SK-N-SH (cell line): ENCODE results near the gene RBMS1. TPM values are rescaled to one million over a fixed set of nuclear protein-coding genes. Genes with fewer than 3 reads are reported as not detected.

ENCODE experiments used
- CTCF ChIA-PET: fragments of 300-600, 350-600 bp; formaldehyde crosslinking; extraction: SDS; loops from one replicate; lab custom pipeline; 2021; lab: Yijun Ruan, JAX
- POLR2A ChIA-PET: fragments of 350-600 bp; sonication (Branson Sonifier 250); formaldehyde crosslinking; extraction: SDS; loops from one replicate; lab custom pipeline; 2020; ENCODE audit warnings: antibody characterized with exemption, inconsistent platforms; lab: Yijun Ruan, JAX
- DNase-seq: peaks from one replicate; pipeline ENCODE4 v3.0.0; 2012
- H2AFZ ChIP-seq: fragments of 200-600 bp; sonication (generic); 2 replicates; pipeline ENCODE4 v1.8.1; 2016; ENCODE audit warnings: antibody characterized with exemption, mild to moderate bottlenecking, low read depth
- H3F3A ChIP-seq: fragments of 200-600 bp; sonication (generic); replicated peaks from 2 replicates; pipeline ENCODE3; 2016; ENCODE audit warnings: antibody characterized with exemption, mild to moderate bottlenecking; ENCODE audit not compliant: insufficient read depth
- H3K27ac ChIP-seq, 2 experiments: fragments of 200-500 bp in 1 of 2; fragments of 200-600 bp in 1 of 2; sonication (Bioruptor generic) in 1 of 2; sonication (generic), shearing (Covaris generic) in 1 of 2; 2 replicates each; pipeline versions ENCODE4 v1.5.1 to v1.6.1; 2014 to 2016; ENCODE audit warnings: low read depth in 2 of 2, inconsistent platforms in 1 of 2, low read length in 1 of 2, mild to moderate bottlenecking in 1 of 2, mixed read lengths in 1 of 2
- H3K27me3 ChIP-seq: fragments of 200-600 bp; sonication (generic), shearing (Covaris generic); 2 replicates; pipeline ENCODE4 v1.6.1; 2016; ENCODE audit warnings: mixed run types; ENCODE audit not compliant: insufficient read depth
- H3K36me3 ChIP-seq, 2 experiments: fragments of 200-500 bp in 1 of 2; fragments of 200-600 bp in 1 of 2; sonication (Bioruptor generic) in 1 of 2; sonication (generic) in 1 of 2; replicated peaks in 1 of 2; 2 replicates each; pipeline versions ENCODE3 to v1.5.1; 2014 to 2016; ENCODE audit warnings: low read length in 1 of 2, mild to moderate bottlenecking in 1 of 2; ENCODE audit not compliant: insufficient read depth in 2 of 2, control insufficient read depth in 1 of 2
- H3K4me1 ChIP-seq, 2 experiments: fragments of 200-500 bp in 1 of 2; fragments of 200-600 bp in 1 of 2; sonication (Bioruptor generic) in 1 of 2; sonication (generic), shearing (Covaris generic) in 1 of 2; 2 replicates each; pipeline versions ENCODE4 v1.5.1 to v1.6.1; 2014 to 2016; ENCODE audit warnings: low read depth in 1 of 2, low read length in 1 of 2, mixed run types in 1 of 2; ENCODE audit not compliant: insufficient read depth in 2 of 2, control insufficient read depth in 1 of 2
- H3K4me2 ChIP-seq: fragments of 200-600 bp; sonication (generic), shearing (Covaris generic); 2 replicates; pipeline ENCODE4 v1.6.1; 2017; ENCODE audit warnings: mixed run types
- H3K4me3 ChIP-seq, 2 experiments: fragments of 200-500 bp in 1 of 2; fragments of 200-600 bp in 1 of 2; sonication (Bioruptor generic) in 1 of 2; sonication (generic), shearing (Covaris generic) in 1 of 2; 2 replicates each; pipeline versions ENCODE4 v1.5.1 to v1.8.1; 2014 to 2016; ENCODE audit warnings: low read depth in 2 of 2, inconsistent platforms in 1 of 2, low read length in 1 of 2, mild to moderate bottlenecking in 1 of 2, mixed read lengths in 1 of 2, moderate library complexity in 1 of 2
- H3K79me2 ChIP-seq: fragments of 200-600 bp; sonication (generic); 2 replicates; pipeline ENCODE4 v1.8.1; 2017; ENCODE audit warnings: mild to moderate bottlenecking; ENCODE audit not compliant: insufficient read depth
- H3K9ac ChIP-seq: fragments of 200-600 bp; sonication (generic); 2 replicates; pipeline ENCODE4 v1.6.1; 2017; ENCODE audit warnings: mixed run types
- H3K9me2 ChIP-seq: fragments of 200-600 bp; sonication (generic); 2 replicates; pipeline ENCODE4 v1.6.1; 2017; ENCODE audit warnings: mixed run types
- H3K9me3 ChIP-seq: fragments of 200-600 bp; sonication (generic); 2 replicates; pipeline ENCODE4 v1.6.1; 2017; ENCODE audit warnings: mixed run types, mild to moderate bottlenecking, moderate library complexity
- H4K20me1 ChIP-seq: fragments of 200-600 bp; sonication (generic); 2 replicates; pipeline ENCODE4 v1.6.1; 2017; ENCODE audit warnings: mild to moderate bottlenecking, mixed run types; ENCODE audit not compliant: insufficient read depth
- CHD2 ChIP-seq: fragments of 150-350 bp; IDR thresholded peaks from 2 replicates; pipeline ENCODE4 v1.6.1; 2018; ENCODE audit warnings: low read length; ENCODE audit not compliant: partially characterized antibody
- CTCF ChIP-seq: fragments of 200-600 bp; sonication (generic); IDR thresholded peaks from 2 replicates; pipeline ENCODE4 v1.6.1; 2017; ENCODE audit warnings: antibody characterized with exemption, mild to moderate bottlenecking, moderate library complexity
- EZH2phosphoT487 ChIP-seq: fragments of 200-600 bp; sonication (generic); IDR thresholded peaks from 2 replicates; pipeline ENCODE4 v1.6.1; 2017; ENCODE audit warnings: low read depth, mixed run types, mild to moderate bottlenecking, antibody characterized with exemption, moderate library complexity, borderline replicate concordance
- FOSL2 ChIP-seq: IDR thresholded peaks from 2 replicates; pipeline ENCODE4 v1.4.0; 2012; ENCODE audit warnings: low read depth, mild to moderate bottlenecking, moderate library complexity, borderline replicate concordance
- GATA2 ChIP-seq: sonication (generic); formaldehyde crosslinking; IDR thresholded peaks from 2 replicates; pipeline ENCODE4 v1.5.0; 2020; ENCODE audit warnings: mild to moderate bottlenecking, missing genetic modification reagents
- IRF3 ChIP-seq: fragments of 150-350 bp; IDR thresholded peaks from 2 replicates; pipeline ENCODE4 v1.6.1; 2016; ENCODE audit warnings: mild to moderate bottlenecking, low read depth, low read length
- MEF2A ChIP-seq: IDR thresholded peaks from 2 replicates; pipeline ENCODE4 v1.4.0; 2012; ENCODE audit warnings: low read depth, borderline replicate concordance
- NRF1 ChIP-seq: IDR thresholded peaks from 2 replicates; pipeline ENCODE4 v1.6.1; 2012; ENCODE audit warnings: low read depth, mild to moderate bottlenecking, low read length
- PBX3 ChIP-seq: IDR thresholded peaks from 2 replicates; pipeline ENCODE4; 2012
- POLR2AphosphoS5 ChIP-seq: IDR thresholded peaks from 2 replicates; pipeline ENCODE4 v1.6.1; 2012; ENCODE audit warnings: low read depth, low read length
- RAD21 ChIP-seq: IDR thresholded peaks from 2 replicates; pipeline ENCODE4 v1.6.1; 2012; ENCODE audit warnings: mild to moderate bottlenecking, low read length
- REST ChIP-seq: IDR thresholded peaks from 2 replicates; pipeline ENCODE4 v1.6.1; 2012; ENCODE audit warnings: mild to moderate bottlenecking, low read depth, low read length, moderate library complexity
- RXRA ChIP-seq: IDR thresholded peaks from 2 replicates; pipeline ENCODE4 v1.4.0; 2012; ENCODE audit warnings: low read depth, mild to moderate bottlenecking, borderline replicate concordance
- SIN3A ChIP-seq: IDR thresholded peaks from 2 replicates; pipeline ENCODE4 v1.6.1; 2012; ENCODE audit warnings: low read depth, mild to moderate bottlenecking, low read length, moderate library complexity, borderline replicate concordance
- TCF12 ChIP-seq: IDR thresholded peaks from 2 replicates; pipeline ENCODE4 v1.4.0; 2012
- USF1 ChIP-seq: IDR thresholded peaks from 2 replicates; pipeline ENCODE4 v1.4.0; 2012; ENCODE audit warnings: low read depth, borderline replicate concordance
- YY1 ChIP-seq: IDR thresholded peaks from 2 replicates; pipeline ENCODE4 v1.4.0; 2012; ENCODE audit warnings: low read depth, mild to moderate bottlenecking
- ZBTB33 ChIP-seq: IDR thresholded peaks from 2 replicates; pipeline ENCODE4 v1.4.0; 2012; ENCODE audit warnings: low read depth, borderline replicate concordance
- WGBS: methylation state at CpG from one replicate; pipeline ENCODE4 v1.1.6; 2017; ENCODE audit warnings: low lambda C conversion rate; 5-methylcytosine and 5-hydroxymethylcytosine counted together
- polyA plus RNA-seq, 3 experiments: library from polyadenylated mRNA; depleted of rRNA; stranded (reverse); fragments of >200 nt; gene quantifications; 2 replicates each; pipeline ENCODE4 v1.2.3, GENCODE V29; 2012

The RBMS1 gene
- polyA plus RNA-seq, 1 of the 3 experiments (the other 2 are of a cell fraction): 56.5 TPM

- H2AFZ ChIP-seq: no peak overlapping the region
- H3K9me2 ChIP-seq: no peaks in the 10 kb centered on the region
- peak overlapping the region in 1 of 2 experiments; percentile 61; a peak in 2 of 4 replicates for H3K27ac ChIP-seq
- POLR2A ChIA-PET: no interaction called here
- TF ChIP-seq RAD21: no peak
- TF ChIP-seq CHD2: no peak
- TF ChIP-seq USF1: no peak
- no peak for TF ChIP-seq CTCF
- no peak for TF ChIP-seq SIN3A
- TF ChIP-seq NRF1: no peak
- TF ChIP-seq ZBTB33: no peak
- TF ChIP-seq RXRA: no peak
- TF ChIP-seq TCF12: no peak
- TF ChIP-seq PBX3: no peak
- no peak for TF ChIP-seq FOSL2
- TF ChIP-seq EZH2phosphoT487: no peak
- no peak for TF ChIP-seq MEF2A
- TF ChIP-seq IRF3: no peak
- no peak for TF ChIP-seq GATA2 (CRISPR knock-in tag)
- no peak for TF ChIP-seq REST
- TF ChIP-seq YY1: no peak
- TF ChIP-seq POLR2AphosphoS5: no peak
- peaks cover 37% of the 10 kb centered on the region for H3F3A ChIP-seq
- peaks cover 58% of the 10 kb centered on the region; the same call in 1 of the 2 replicates for H3K79me2 ChIP-seq
- no peaks in the 10 kb centered on the region for H3K9me3 ChIP-seq
- CTCF ChIA-PET: interaction anchor here (1.2 kb wide), 1 partner anchor 8 kb away, joined by 6 read pairs; no protein-coding TSS in a partner anchor
- H3K4me3 ChIP-seq: no peak overlapping the region
- peaks cover 19% of the 10 kb centered on the region for H4K20me1 ChIP-seq
- WGBS: 85% methylated on average over 4 of the region's 4 CpGs
- H3K9ac ChIP-seq: no peak overlapping the region
- no peak overlapping the region; the same call in 1 of the 2 replicates for H3K4me2 ChIP-seq
- H3K27me3 ChIP-seq: no peaks in the 10 kb centered on the region
- no peak for DNase-seq
- H3K4me1 ChIP-seq: peaks cover 6 to 48% of the 10 kb centered on the region in 2 experiments
- H3K36me3 ChIP-seq: peaks cover 0 to 4% of the 10 kb centered on the region in 2 experiments
Observed at GRCh38 chr2:160420711-160421110, 72.9 kb downstream of the RBMS1 start.
